ENCODE results near the gene SLC2A6.

GRCh38 chr9:133454943-133455673 lies 23.8 kb downstream of the SLC2A6 start:
- no peak for TF ChIP-seq RFX5 (IDR thresholded peaks at IDR 0.05; ENCODE audit: low read length)
- TF ChIP-seq CHD2 (IDR thresholded peaks at IDR 0.05; ENCODE audit: low read length, partially characterized antibody) = no peak
- no peak for TF ChIP-seq CTCF (IDR thresholded peaks at IDR 0.05)

All from SK-N-SH (cell line).